Measurements from ENCODE around the gene CTPS2. TPM values are rescaled to one million over a fixed set of nuclear protein-coding genes. Genes with fewer than 3 reads are reported as not detected.
"Not testable (repeated sequence)": the region's sequence is repeated elsewhere in the genome, so short reads cannot be mapped to it uniquely, and the experiment has no call there.

CTPS2 gene
- polyA plus RNA-seq, 1 donor: 43.4 TPM

DNA sequence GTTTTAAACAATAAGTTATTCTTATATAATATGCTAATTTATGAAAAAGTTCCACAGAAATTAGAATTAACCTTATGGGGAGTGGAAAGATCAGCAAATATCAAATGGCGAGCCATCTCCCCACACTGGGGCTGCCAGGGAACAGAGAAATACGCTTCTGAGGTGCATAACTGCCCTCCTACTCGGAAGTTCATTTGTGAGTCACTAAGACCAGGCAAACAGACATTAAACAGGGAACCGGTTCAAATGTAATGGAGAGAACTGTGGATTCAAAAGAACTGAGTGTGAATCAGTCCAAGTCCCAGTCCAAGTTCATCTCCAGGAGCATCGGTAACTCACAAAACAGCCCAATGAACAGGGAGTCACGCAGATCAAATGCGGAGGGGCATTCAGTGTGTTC, 73.9 kb downstream of the CTPS2 start:
- Histone ChIP-seq H3K36me3 (ENCODE audit: control insufficient read depth, insufficient read depth, low read length) (peaks cover 7% of the 10 kb centered on the region), H3K4me3 (ENCODE audit: low read length) (no peak overlapping the region), H3K27me3 (ENCODE audit: control insufficient read depth, insufficient read depth, low read length) (no peaks in the 10 kb centered on the region), H3K9me3 (ENCODE audit: control insufficient read depth, low read depth, low read length) (no peaks in the 10 kb centered on the region), H3K27ac (ENCODE audit: low read length) (no peak overlapping the region), H3K4me1 (ENCODE audit: control insufficient read depth, insufficient read depth, low read length) (no peaks in the 10 kb centered on the region)
- no CpG with 5 or more reads among the region's 7 CpGs for WGBS (ENCODE audit: insufficient coverage, low lambda C conversion rate)
- no peak for DNase-seq

DNA sequence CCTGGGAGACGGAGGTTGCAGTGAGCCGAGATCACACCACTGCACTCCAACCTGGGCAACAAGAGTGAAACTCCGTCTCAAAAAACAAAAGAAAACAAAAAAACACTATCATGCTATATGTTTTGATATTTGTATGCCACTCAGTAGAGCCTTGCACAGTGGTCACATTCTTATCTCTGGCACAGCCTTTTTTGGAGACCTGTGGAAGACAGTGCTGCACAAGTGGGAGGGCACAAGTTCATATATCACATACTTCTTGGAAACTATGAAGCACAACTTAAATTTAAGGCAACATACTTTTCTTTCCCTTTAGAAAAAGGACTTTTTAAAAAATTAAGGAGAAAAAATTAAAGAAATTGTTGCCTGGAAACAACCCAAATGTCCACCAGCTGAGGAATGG, 76.9 kb downstream of the CTPS2 start:
- DNase-seq: no peak
- no peak overlapping the region for H3K27ac ChIP-seq (ENCODE audit: low read length)
- no peaks in the 10 kb centered on the region for H3K9me3 ChIP-seq (ENCODE audit: control insufficient read depth, low read depth, low read length)
- H3K4me1 ChIP-seq (ENCODE audit: control insufficient read depth, insufficient read depth, low read length): no peaks in the 10 kb centered on the region
- no CpG with 5 or more reads among the region's 3 CpGs for WGBS (ENCODE audit: insufficient coverage, low lambda C conversion rate)
- H3K36me3 ChIP-seq (ENCODE audit: control insufficient read depth, insufficient read depth, low read length): peaks cover 7% of the 10 kb centered on the region
- no peak overlapping the region for H3K4me3 ChIP-seq (ENCODE audit: low read length)
- no peaks in the 10 kb centered on the region for H3K27me3 ChIP-seq (ENCODE audit: control insufficient read depth, insufficient read depth, low read length)

DNA sequence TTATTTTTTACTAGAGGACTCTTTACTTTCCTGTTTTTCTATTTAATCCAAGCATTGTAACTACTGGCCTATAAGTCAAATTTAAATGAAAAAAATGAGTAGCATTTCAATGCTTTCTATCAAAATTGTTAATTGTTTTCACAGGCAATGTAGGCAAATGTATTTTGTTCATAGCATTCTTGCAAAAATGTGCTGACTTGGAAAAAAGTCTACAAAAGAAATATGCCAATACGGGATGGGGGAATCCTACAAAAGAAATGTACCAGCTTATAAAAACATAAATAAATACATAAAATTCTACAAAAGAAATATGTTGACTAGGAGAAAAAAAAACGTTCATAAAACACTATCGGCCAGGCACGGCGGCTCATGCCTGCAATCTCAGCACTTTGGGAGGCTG, 77.4 kb downstream of the CTPS2 start:
- peaks cover 5% of the 10 kb centered on the region for H3K36me3 ChIP-seq (ENCODE audit: control insufficient read depth, insufficient read depth, low read length)
- no peak for DNase-seq
- H3K27me3 ChIP-seq (ENCODE audit: control insufficient read depth, insufficient read depth, low read length): no peaks in the 10 kb centered on the region
- no CpG with 5 or more reads among the region's 5 CpGs for WGBS (ENCODE audit: insufficient coverage, low lambda C conversion rate)
- no peaks in the 10 kb centered on the region for H3K4me1 ChIP-seq (ENCODE audit: control insufficient read depth, insufficient read depth, low read length)
- no peak overlapping the region for H3K4me3 ChIP-seq (ENCODE audit: low read length)
- no peak overlapping the region for H3K27ac ChIP-seq (ENCODE audit: low read length)
- H3K9me3 ChIP-seq (ENCODE audit: control insufficient read depth, low read depth, low read length): no peaks in the 10 kb centered on the region

DNA sequence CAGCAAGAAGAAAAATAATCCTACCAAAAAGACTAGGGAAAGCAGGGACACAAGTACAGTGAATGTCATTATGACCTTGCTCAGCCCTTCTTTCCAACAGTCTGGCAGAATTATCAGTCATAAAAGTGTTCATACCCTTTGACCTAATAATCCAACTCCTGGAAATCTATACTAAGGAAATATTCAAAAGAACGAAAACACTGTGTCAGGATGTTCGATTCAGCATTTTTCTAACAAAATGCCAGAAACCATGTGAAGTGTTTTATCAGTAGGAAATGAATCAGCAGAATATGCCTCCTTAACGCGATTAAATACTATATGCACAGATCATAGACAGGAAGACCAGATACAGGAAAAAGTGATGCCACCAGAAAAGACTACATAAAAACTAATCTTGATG, 78.7 kb downstream of the CTPS2 start:
- H3K9me3 ChIP-seq (ENCODE audit: control insufficient read depth, low read depth, low read length): no peaks in the 10 kb centered on the region
- peak in 1 of 2 donors; percentile 41 for DNase-seq
- no CpG with 5 or more reads among the region's 4 CpGs for WGBS (ENCODE audit: insufficient coverage, low lambda C conversion rate)
- no peaks in the 10 kb centered on the region for H3K27me3 ChIP-seq (ENCODE audit: control insufficient read depth, insufficient read depth, low read length)
- peaks cover 3% of the 10 kb centered on the region for H3K36me3 ChIP-seq (ENCODE audit: control insufficient read depth, insufficient read depth, low read length)
- H3K27ac ChIP-seq (ENCODE audit: low read length): peak overlapping the region; percentile 30
- H3K4me3 ChIP-seq (ENCODE audit: low read length): no peak overlapping the region
- peaks cover 2% of the 10 kb centered on the region for H3K4me1 ChIP-seq (ENCODE audit: control insufficient read depth, insufficient read depth, low read length)

DNA sequence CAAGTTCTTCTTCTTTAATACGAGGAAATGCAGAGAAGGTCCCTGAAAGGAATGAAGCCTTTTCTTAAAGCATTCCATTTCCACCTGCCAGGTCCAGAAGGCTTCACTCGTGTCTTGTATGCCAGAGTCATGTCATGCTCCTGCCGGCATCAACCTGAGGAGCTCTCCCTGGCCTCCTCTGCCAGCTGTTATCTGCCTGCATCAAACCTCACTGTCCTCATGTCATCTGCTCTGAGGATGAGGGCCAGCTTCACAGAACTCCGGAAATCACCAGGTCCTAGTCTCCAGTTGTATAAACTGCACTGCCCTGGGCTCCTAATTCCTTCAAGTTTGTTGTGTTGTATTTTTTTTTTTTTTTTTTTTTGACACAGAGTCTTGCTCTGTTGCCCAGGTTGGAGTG, 82.6 kb downstream of the CTPS2 start:
- no peak for DNase-seq
- Histone ChIP-seq H3K27ac (ENCODE audit: low read length) (no peak overlapping the region), H3K27me3 (ENCODE audit: control insufficient read depth, insufficient read depth, low read length) (no peaks in the 10 kb centered on the region), H3K9me3 (ENCODE audit: control insufficient read depth, low read depth, low read length) (no peaks in the 10 kb centered on the region), H3K4me1 (ENCODE audit: control insufficient read depth, insufficient read depth, low read length) (peaks cover 2% of the 10 kb centered on the region), H3K36me3 (ENCODE audit: control insufficient read depth, insufficient read depth, low read length) (no peaks in the 10 kb centered on the region), H3K4me3 (ENCODE audit: low read length) (no peak overlapping the region)
- WGBS (ENCODE audit: insufficient coverage, low lambda C conversion rate): no CpG with 5 or more reads among the region's 4 CpGs

DNA sequence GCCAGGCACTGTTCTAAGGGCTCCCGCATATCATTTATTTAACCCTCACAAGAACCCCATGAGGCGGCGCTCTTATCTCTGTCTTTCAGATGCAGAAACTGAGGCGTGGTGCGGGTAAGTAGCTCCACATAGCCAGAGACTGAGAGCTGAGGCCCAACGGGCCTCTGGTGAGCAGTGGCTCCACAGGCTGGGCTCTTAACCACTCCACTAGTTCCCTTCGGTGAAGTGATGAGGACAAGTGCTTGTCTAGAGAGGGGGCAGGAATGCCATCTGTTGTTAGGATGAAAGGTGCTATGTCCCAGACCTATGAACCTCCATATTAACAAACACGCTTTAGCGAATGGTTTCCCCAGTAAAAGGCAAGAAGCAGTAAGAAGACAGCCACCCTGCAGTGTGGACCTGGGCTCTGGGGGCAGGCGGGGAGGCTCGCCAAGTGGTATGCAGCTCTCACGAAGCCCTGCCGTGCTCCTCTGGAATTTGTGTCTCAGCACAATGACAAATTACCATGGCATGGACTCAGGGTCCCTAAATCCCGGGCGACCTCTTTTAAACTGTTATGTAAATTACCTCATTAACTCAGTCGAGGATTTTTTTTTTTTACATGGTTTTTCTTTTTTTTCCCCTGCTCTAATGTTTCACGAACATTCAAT, 83.4 kb downstream of the CTPS2 start:
- H3K27ac ChIP-seq (ENCODE audit: low read length): no peak overlapping the region
- H3K4me1 ChIP-seq (ENCODE audit: control insufficient read depth, insufficient read depth, low read length): peaks cover 2% of the 10 kb centered on the region
- 60% methylated on average over 1 of the region's 17 CpGs for WGBS (ENCODE audit: insufficient coverage, low lambda C conversion rate)
- no peaks in the 10 kb centered on the region for H3K27me3 ChIP-seq (ENCODE audit: control insufficient read depth, insufficient read depth, low read length)
- DNase-seq: no peak
- no peaks in the 10 kb centered on the region for H3K9me3 ChIP-seq (ENCODE audit: control insufficient read depth, low read depth, low read length)
- H3K4me3 ChIP-seq (ENCODE audit: low read length): no peak overlapping the region
- no peaks in the 10 kb centered on the region for H3K36me3 ChIP-seq (ENCODE audit: control insufficient read depth, insufficient read depth, low read length)

DNA sequence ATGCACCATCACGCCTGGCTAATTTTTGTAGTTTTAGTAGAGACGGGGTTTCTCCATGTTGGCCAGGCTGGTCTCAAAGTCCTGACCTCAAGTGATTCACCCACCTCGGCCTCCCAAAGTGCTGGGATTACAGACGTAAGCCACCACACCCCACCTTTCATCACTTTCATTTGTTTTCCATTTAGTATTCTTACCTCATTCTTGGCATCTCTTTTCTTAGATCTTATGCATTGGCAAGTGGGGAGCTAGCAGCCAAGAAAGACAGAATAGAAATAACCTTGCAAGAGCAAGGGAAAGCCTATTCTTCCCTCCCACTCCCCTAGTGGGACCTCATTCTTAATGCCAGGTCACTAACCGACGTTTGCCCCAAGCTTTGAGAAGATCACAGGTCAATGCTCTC, 84.0 kb downstream of the CTPS2 start:
- not testable (repeated sequence) for H3K36me3 ChIP-seq (ENCODE audit: control insufficient read depth, insufficient read depth, low read length); H3K27me3 ChIP-seq (ENCODE audit: control insufficient read depth, insufficient read depth, low read length); H3K4me3 ChIP-seq (ENCODE audit: low read length); DNase-seq; H3K4me1 ChIP-seq (ENCODE audit: control insufficient read depth, insufficient read depth, low read length); H3K27ac ChIP-seq (ENCODE audit: low read length); H3K9me3 ChIP-seq (ENCODE audit: control insufficient read depth, low read depth, low read length)
- WGBS (ENCODE audit: insufficient coverage, low lambda C conversion rate): no CpG with 5 or more reads among the region's 6 CpGs

DNA sequence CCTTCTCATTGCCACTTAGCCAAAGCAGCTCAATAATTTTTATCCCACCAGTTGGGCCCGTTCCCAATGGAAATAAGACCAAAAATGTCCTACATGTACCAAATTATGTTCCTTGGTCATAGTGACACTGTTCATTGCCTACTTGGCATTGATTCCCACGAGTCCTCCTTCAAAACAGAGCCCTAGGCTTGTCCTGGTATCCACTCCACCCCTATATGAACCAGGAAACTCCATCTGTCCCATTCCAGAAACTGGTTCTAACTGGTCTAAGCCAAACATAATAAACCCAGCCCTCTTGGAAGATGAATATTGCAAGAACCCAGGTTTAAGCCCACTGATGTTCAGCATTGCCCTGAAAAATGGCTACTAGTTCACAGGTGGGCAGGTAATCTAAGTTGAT, 93.4 kb downstream of the CTPS2 start:
- Histone ChIP-seq H3K4me3 (ENCODE audit: low read length) (no peak overlapping the region), H3K27ac (ENCODE audit: low read length) (no peak overlapping the region), H3K27me3 (ENCODE audit: control insufficient read depth, insufficient read depth, low read length) (no peaks in the 10 kb centered on the region), H3K36me3 (ENCODE audit: control insufficient read depth, insufficient read depth, low read length) (peaks cover 20% of the 10 kb centered on the region), H3K4me1 (ENCODE audit: control insufficient read depth, insufficient read depth, low read length) (no peaks in the 10 kb centered on the region), H3K9me3 (ENCODE audit: control insufficient read depth, low read depth, low read length) (no peaks in the 10 kb centered on the region)
- no CpG with 5 or more reads among the region's 2 CpGs for WGBS (ENCODE audit: insufficient coverage, low lambda C conversion rate)
- DNase-seq: no peak

DNA sequence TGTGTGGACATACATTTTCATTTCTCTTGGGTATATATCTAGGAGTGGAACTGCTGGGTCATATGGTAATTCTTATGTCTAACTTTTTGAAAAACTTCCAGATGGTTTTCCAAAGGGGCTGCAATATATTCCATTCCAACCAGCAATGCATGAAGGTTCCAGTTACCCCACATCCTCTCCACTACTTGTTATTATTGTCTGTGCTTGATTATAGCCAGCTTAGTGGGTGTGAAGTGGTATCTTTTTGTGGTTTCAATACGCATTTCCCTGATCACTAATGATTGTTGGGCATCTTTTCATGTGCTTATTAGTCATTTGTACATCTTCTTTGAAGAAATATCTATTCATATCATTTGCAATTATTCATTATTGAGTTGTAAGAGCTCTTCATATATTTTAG, 94.0 kb downstream of the CTPS2 start:
- no peaks in the 10 kb centered on the region for H3K9me3 ChIP-seq (ENCODE audit: control insufficient read depth, low read depth, low read length)
- no peak overlapping the region for H3K4me3 ChIP-seq (ENCODE audit: low read length)
- no peaks in the 10 kb centered on the region for H3K27me3 ChIP-seq (ENCODE audit: control insufficient read depth, insufficient read depth, low read length)
- WGBS (ENCODE audit: insufficient coverage, low lambda C conversion rate): no CpG with 5 or more reads among the region's 1 CpG
- H3K4me1 ChIP-seq (ENCODE audit: control insufficient read depth, insufficient read depth, low read length): no peaks in the 10 kb centered on the region
- H3K36me3 ChIP-seq (ENCODE audit: control insufficient read depth, insufficient read depth, low read length): peaks cover 22% of the 10 kb centered on the region
- no peak overlapping the region for H3K27ac ChIP-seq (ENCODE audit: low read length)
- no peak for DNase-seq

DNA sequence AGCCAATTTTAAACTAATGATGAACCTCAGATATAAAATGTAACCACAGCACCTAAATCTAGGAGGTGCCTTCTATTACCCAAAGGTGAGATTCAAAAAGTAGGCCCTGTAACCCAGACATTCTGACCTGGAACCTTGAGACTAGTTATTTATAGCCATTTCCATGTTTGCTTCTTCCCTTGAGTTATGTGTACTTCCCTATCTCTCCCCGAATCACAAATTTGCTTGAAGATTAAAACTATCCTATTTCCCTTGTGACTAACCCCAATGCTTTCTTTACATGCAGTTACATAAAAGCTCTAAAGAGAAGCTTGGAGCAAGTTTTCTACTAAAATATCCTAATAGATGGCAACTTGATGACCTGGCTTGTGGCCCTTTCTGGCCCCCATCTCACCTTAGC, 95.1 kb downstream of the CTPS2 start:
- H3K4me3 ChIP-seq (ENCODE audit: low read length): no peak overlapping the region
- H3K36me3 ChIP-seq (ENCODE audit: control insufficient read depth, insufficient read depth, low read length): peaks cover 26% of the 10 kb centered on the region
- H3K27ac ChIP-seq (ENCODE audit: low read length): no peak overlapping the region
- no peaks in the 10 kb centered on the region for H3K27me3 ChIP-seq (ENCODE audit: control insufficient read depth, insufficient read depth, low read length)
- no peaks in the 10 kb centered on the region for H3K9me3 ChIP-seq (ENCODE audit: control insufficient read depth, low read depth, low read length)
- DNase-seq: no peak
- WGBS (ENCODE audit: insufficient coverage, low lambda C conversion rate): 71% methylated on average over 1 of the region's 1 CpG
- no peaks in the 10 kb centered on the region for H3K4me1 ChIP-seq (ENCODE audit: control insufficient read depth, insufficient read depth, low read length)

DNA sequence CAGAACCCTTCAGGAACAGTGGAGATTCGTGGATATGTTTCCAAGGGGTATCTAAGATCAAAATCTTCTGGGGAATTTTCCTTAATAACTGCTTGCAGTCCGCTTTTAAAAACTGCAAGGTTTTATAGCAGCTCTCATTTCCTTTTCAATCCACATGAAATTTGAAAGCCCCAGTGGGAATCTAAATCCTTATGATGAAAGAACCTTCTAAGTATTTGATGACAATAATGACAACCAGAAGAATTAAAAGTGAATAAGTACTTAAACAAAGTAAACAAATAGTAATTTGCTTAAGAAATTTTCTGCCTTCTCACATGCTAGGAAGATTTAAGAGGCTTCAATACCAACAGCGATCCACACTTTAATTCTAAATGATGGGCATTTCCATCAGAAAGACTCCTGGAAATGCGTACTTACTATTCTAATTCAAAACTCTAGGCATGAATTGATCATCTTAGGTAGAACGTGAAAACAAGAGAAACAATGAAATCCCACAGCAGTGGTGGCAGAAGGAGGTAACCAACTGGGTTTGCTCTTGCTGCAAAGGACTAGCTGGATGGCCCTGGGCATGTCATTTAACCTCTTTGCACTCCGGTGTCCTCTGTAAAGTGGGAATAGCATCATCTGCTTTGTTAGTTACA, 100.1 kb downstream of the CTPS2 start:
- 40% methylated on average over 1 of the region's 6 CpGs for WGBS (ENCODE audit: insufficient coverage, low lambda C conversion rate)
- no peaks in the 10 kb centered on the region for H3K9me3 ChIP-seq (ENCODE audit: control insufficient read depth, low read depth, low read length)

More for the DNA sequence above, 100.1 kb downstream of the CTPS2 start:
- H3K36me3 ChIP-seq (ENCODE audit: control insufficient read depth, insufficient read depth, low read length): peaks cover 17% of the 10 kb centered on the region
- no peak overlapping the region for H3K4me3 ChIP-seq (ENCODE audit: low read length)
- no peaks in the 10 kb centered on the region for H3K4me1 ChIP-seq (ENCODE audit: control insufficient read depth, insufficient read depth, low read length)
- H3K27ac ChIP-seq (ENCODE audit: low read length): no peak overlapping the region
- no peak for DNase-seq
- no peaks in the 10 kb centered on the region for H3K27me3 ChIP-seq (ENCODE audit: control insufficient read depth, insufficient read depth, low read length)
